ENCODE measurements around the gene SLC43A3. TPM values are rescaled to one million over a fixed set of nuclear protein-coding genes. Genes with fewer than 3 reads are reported as not detected.
A peak's percentile ranks its signal among the peaks of the same experiment; 100 is the strongest.

SLC43A3 gene
- total RNA-seq, 1 experiment from 2014 or later = 21.4 TPM

DNA sequence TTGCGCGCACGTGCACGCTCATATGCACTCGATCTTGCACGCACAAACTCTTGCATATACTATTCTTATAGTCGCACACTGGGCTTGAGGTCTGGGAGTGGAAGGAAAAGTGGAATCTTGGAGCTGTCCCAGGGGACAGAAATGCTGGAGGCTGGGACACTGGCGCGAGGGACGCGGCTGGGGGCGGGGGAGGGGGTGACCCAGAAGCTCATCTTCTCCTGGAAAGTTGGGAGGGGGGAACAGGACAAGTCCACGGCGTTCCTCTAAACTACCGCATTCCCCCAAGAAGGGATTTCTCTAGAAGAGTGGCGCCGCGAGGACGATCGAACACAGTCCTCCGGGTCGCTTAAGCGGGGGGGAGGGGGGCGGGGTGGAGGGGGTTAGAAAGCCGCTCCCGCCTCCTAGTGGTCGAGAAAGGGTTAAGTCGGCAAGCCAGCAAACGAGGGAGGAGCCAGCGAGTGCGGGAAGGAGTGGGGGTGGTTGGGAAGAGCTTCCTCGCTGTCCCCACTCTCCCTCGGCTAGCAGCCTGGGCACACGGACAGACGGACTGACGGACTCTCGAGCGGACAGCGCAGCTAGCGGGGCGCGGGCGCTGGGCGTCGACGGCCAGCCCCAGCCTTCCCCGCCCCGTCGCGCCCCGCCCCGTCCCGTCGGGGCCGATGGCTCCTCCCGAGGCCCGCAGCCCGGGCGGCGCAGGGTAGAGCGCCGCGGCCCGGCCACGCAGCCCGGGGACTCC is 33.3 kb upstream of the SLC43A3 start, which contains the start of gene RTN4RL2:
Gene RTN4RL2 (plus strand): TSS at position 507 of the 736 bp plus-strand sequence. CDS start 338 bp downstream, outside the sequence.
- Histone ChIP-seq H2AK5ac (ENCODE audit: insufficient read length, low read length) (no peak within 1 kb of the TSS), H3K27me3 (ENCODE audit: insufficient read depth, low read length) (peaks cover 10% of the 10 kb centered on the region; the same call in 1 of the 2 replicates), H2BK15ac (ENCODE audit: low read depth, low read length) (no peak within 1 kb of the TSS), H2BK120ac (ENCODE audit: low read depth, low read length, poor library complexity, severe bottlenecking) (no peak within 1 kb of the TSS), H3K23me2 (ENCODE audit: insufficient read length, low read depth, low read length, poor library complexity, severe bottlenecking) (peaks cover 30% of the 10 kb centered on the region), H3K4me1 (ENCODE audit: insufficient read depth, low read length) (peaks cover 14% of the 10 kb centered on the region; the same call in 1 of the 2 replicates), H2BK12ac (ENCODE audit: insufficient read length, low read depth, low read length) (no peak within 1 kb of the TSS), H3K23ac (ENCODE audit: insufficient read length, low read depth, low read length) (no peak within 1 kb of the TSS), H4K91ac (ENCODE audit: insufficient read length, low read depth, low read length) (no peak within 1 kb of the TSS), H3K4ac (ENCODE audit: low read depth, low read length) (no peak within 1 kb of the TSS), H3T11ph (ENCODE audit: low read length) (no peak within 1 kb of the TSS), H3K14ac (ENCODE audit: insufficient read depth, low read length) (no peak within 1 kb of the TSS; the same call in 1 of the 2 replicates), H3K79me2 (ENCODE audit: insufficient read depth, low read length) (no peaks in the 10 kb centered on the region), H4K5ac (ENCODE audit: insufficient read length, low read depth, low read length) (no peak within 1 kb of the TSS), H4K8ac (replicated peaks; ENCODE audit: insufficient read length, low read depth, low read length) (no peak within 1 kb of the TSS), H2BK5ac (ENCODE audit: insufficient read length, low read length) (no peak within 1 kb of the TSS), H2AFZ (ENCODE audit: low read length) (no peak within 1 kb of the TSS), H2BK20ac (ENCODE audit: low read depth, low read length, poor library complexity, severe bottlenecking) (no peak within 1 kb of the TSS), H3K27ac (ENCODE audit: insufficient read length, low read depth, low read length) (no peak within 1 kb of the TSS), H3K4me2 (ENCODE audit: insufficient read depth, insufficient read length, low read length) (peak within 1 kb of the TSS; percentile 81), H3K9me3 (ENCODE audit: control insufficient read depth, low read depth, low read length) (no peaks in the 10 kb centered on the region), H4K20me1 (ENCODE audit: control insufficient read depth, insufficient read depth, insufficient read length) (no peaks in the 10 kb centered on the region), H3K9ac (ENCODE audit: extremely low read depth, insufficient read length, low read length) (no peak within 1 kb of the TSS), H3K79me1 (ENCODE audit: insufficient read depth, low read depth, low read length, poor library complexity, severe bottlenecking) (no peaks in the 10 kb centered on the region), H3K18ac (ENCODE audit: insufficient read length, low read depth, low read length) (no peak within 1 kb of the TSS), H3K56ac (ENCODE audit: insufficient read length, low read depth, low read length) (no peak within 1 kb of the TSS)
- no CpG with 5 or more reads among the region's 66 CpGs for WGBS (ENCODE audit: extremely low coverage, insufficient read length, low lambda C conversion rate)
- Mint-ChIP-seq H3K4me1 (peaks cover 39 to 62% of the 10 kb centered on the region in 2 experiments), H3K27me3 (ENCODE audit: low read depth) (peaks cover 85% of the 10 kb centered on the region), H3K27ac (no peak within 1 kb of the TSS), H3K4me3 (peak within 1 kb of the TSS; percentile 84 to 97), H3K36me3 (ENCODE audit: insufficient read depth in 1 of 3, low read depth in 3 of 3) (0 out of 7 replicates have a peak, but pooled peaks cover 0 to 5% (median 0%) of the 10 kb centered on the region in 3 experiments), H3K9me3 (no peaks in the 10 kb centered on the region)
- TF ChIP-seq, protein P1, sequence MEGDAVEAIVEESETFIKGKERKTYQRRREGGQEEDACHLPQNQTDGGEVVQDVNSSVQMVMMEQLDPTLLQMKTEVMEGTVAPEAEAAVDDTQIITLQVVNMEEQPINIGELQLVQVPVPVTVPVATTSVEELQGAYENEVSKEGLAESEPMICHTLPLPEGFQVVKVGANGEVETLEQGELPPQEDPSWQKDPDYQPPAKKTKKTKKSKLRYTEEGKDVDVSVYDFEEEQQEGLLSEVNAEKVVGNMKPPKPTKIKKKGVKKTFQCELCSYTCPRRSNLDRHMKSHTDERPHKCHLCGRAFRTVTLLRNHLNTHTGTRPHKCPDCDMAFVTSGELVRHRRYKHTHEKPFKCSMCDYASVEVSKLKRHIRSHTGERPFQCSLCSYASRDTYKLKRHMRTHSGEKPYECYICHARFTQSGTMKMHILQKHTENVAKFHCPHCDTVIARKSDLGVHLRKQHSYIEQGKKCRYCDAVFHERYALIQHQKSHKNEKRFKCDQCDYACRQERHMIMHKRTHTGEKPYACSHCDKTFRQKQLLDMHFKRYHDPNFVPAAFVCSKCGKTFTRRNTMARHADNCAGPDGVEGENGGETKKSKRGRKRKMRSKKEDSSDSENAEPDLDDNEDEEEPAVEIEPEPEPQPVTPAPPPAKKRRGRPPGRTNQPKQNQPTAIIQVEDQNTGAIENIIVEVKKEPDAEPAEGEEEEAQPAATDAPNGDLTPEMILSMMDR (conservative IDR thresholded peaks at IDR 0.05) = peak; percentile 65
- peak; percentile 80 for DNase-seq

Measured in H9 (cell line).